CD4-positive, CD25-positive, alpha-beta regulatory T cell (primary cell): ENCODE measurements around the gene OGFOD2. TPM values are rescaled to one million over a fixed set of nuclear protein-coding genes. Genes with fewer than 3 reads are reported as not detected.
A peak's percentile ranks its signal among the peaks of the same experiment; 100 is the strongest.
"Not testable (repeated sequence)": the region's sequence is repeated elsewhere in the genome, so short reads cannot be mapped to it uniquely, and the experiment has no call there.

Experiments used
- ATAC-seq, 2 donors: fragments of 150-1000 bp; cut with Tn5 transposase; one replicate each; pipeline ENCODE4 v1.10.0; 2021; ENCODE audit warnings: low read depth in 2 of 2, moderate number of reproducible peaks in 2 of 2, moderate library complexity in 1 of 2
- DNase-seq, 3 donors: peaks; one replicate each; pipeline versions ENCODE4 v3.0.0 to v3.0.0-alpha.2; 2012 to 2022; ENCODE audit warnings: mixed read lengths in 1 of 3
- H3K27ac ChIP-seq: one replicate; pipeline ENCODE4 v1.7.0; 2013; ENCODE audit warnings: mild to moderate bottlenecking, low read length; ENCODE audit not compliant: insufficient read depth, poor library complexity, severe bottlenecking
- H3K27me3 ChIP-seq: one replicate; pipeline ENCODE4 v1.7.0; 2013; ENCODE audit warnings: low read length; ENCODE audit not compliant: control insufficient read depth, insufficient read depth
- H3K36me3 ChIP-seq: one replicate; pipeline ENCODE4 v1.7.0; 2013; ENCODE audit warnings: mild to moderate bottlenecking, low read length, moderate library complexity; ENCODE audit not compliant: control insufficient read depth, insufficient read depth
- H3K4me1 ChIP-seq: 2 replicates; pipeline ENCODE4 v1.7.0; 2013; ENCODE audit warnings: mild to moderate bottlenecking, low read length; ENCODE audit not compliant: insufficient read depth, control insufficient read depth, poor library complexity, severe bottlenecking
- H3K4me3 ChIP-seq: one replicate; pipeline ENCODE4 v1.7.0; 2013; ENCODE audit warnings: low read depth, mild to moderate bottlenecking, low read length, moderate library complexity
- H3K9me3 ChIP-seq, 2 experiments: 1 replicate in 1 of 2; 2 replicates in 1 of 2; pipeline ENCODE4 v1.7.0; 2013; ENCODE audit warnings: low read length in 2 of 2, mild to moderate bottlenecking in 1 of 2, moderate library complexity in 1 of 2; ENCODE audit not compliant: control insufficient read depth in 2 of 2
- H3K27ac Mint-ChIP-seq, 3 donors: one replicate each; pipeline ENCODE4 v1.8.0; 2020 to 2022; ENCODE audit warnings: mild to moderate bottlenecking in 3 of 3, mixed read lengths in 3 of 3, moderate library complexity in 2 of 3
- H3K27me3 Mint-ChIP-seq: one replicate; pipeline ENCODE4 v1.8.0; 2022; ENCODE audit warnings: mild to moderate bottlenecking, mixed read lengths
- H3K36me3 Mint-ChIP-seq: one replicate; pipeline ENCODE4 v1.8.0; 2020; ENCODE audit warnings: mixed read lengths
- H3K4me1 Mint-ChIP-seq, 4 donors: one replicate each; pipeline ENCODE4 v1.8.0; 2020 to 2022; ENCODE audit warnings: mixed read lengths in 4 of 4, mild to moderate bottlenecking in 1 of 4
- H3K4me3 Mint-ChIP-seq, 4 donors: one replicate each; pipeline ENCODE4 v1.8.0; 2020 to 2022; ENCODE audit warnings: mild to moderate bottlenecking in 4 of 4, mixed read lengths in 4 of 4, moderate library complexity in 3 of 4
- H3K9me3 Mint-ChIP-seq, 7 donors: one replicate each; pipeline ENCODE4 v1.8.0; 2020 to 2022; ENCODE audit warnings: mixed read lengths in 7 of 7, mild to moderate bottlenecking in 3 of 7, moderate library complexity in 2 of 7
- polyA plus RNA-seq, 4 donors: library from polyadenylated mRNA; unstranded; fragments of 300-500 nt; fragmentation: Illumina TruSeq; gene quantifications; one replicate each; pipeline ENCODE4 v1.2.3, GENCODE V29; 2021
- total RNA-seq: library from RNA; stranded (reverse); gene quantifications from one replicate; pipeline ENCODE4 v1.2.3, GENCODE V29; 2022

OGFOD2 gene
- total and polyA plus RNA-seq, 5 donors from 2014 or later: 12.5 to 20.6 (median 14.3) TPM

- Histone ChIP-seq H3K27ac (no peak overlapping the region), H3K27me3 (no peaks in the 10 kb centered on the region), H3K4me1 (no peaks in the 10 kb centered on the region), H3K9me3 (no peaks in the 10 kb centered on the region), H3K36me3 (no peaks in the 10 kb centered on the region), H3K4me3 (no peak overlapping the region)
- DNase-seq (no peak), ATAC-seq (no peak)
- Mint-ChIP-seq H3K27ac (no peak overlapping the region), H3K9me3 (no peaks in the 10 kb centered on the region), H3K4me3 (no peak overlapping the region), H3K36me3 (no peaks in the 10 kb centered on the region), H3K4me1 (peaks cover 0 to 4% (median 0%) of the 10 kb centered on the region in 4 donors), H3K27me3 (no peaks in the 10 kb centered on the region)
Observed at GRCh38 chr12:122935318-122935717, 39.7 kb upstream of the OGFOD2 start.

DNA sequence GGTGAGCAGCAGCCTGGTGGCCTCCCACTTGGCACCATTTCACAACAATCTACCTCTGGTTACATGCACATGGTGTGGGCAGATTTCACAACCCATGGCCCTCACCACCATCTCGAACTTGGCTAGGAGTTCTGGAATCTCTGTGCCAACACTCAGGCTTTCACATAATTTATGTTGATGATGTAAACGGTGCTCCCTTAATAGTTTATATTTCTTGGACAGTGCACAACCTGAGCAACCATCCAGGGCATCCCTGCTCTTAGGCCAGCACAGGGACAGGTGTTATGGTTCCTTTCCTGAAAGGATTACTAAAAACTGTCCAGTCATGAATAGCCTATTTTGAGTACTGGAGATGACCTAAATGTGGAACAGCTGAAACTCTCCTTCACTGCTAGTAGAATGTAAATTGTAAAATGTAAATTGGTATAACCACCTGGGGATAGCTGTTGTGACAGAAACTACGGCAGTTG lies 37.4 kb upstream of the OGFOD2 start:
- Mint-ChIP-seq H3K27ac (no peak overlapping the region), H3K9me3 (no peaks in the 10 kb centered on the region), H3K27me3 (no peaks in the 10 kb centered on the region), H3K36me3 (no peaks in the 10 kb centered on the region), H3K4me1 (peaks cover 0 to 3% (median under 1%) of the 10 kb centered on the region in 4 donors), H3K4me3 (no peak overlapping the region)
- Histone ChIP-seq H3K4me3 (no peak overlapping the region), H3K9me3 (no peaks in the 10 kb centered on the region), H3K27me3 (no peaks in the 10 kb centered on the region), H3K4me1 (no peaks in the 10 kb centered on the region), H3K27ac (no peak overlapping the region), H3K36me3 (no peaks in the 10 kb centered on the region)
- DNase-seq: no peak
- no peak for ATAC-seq

- no peak overlapping the region for H3K4me3 ChIP-seq
- no peak for ATAC-seq
- H3K27me3 ChIP-seq: no peaks in the 10 kb centered on the region
- no peak for DNase-seq
- Mint-ChIP-seq H3K36me3 (no peaks in the 10 kb centered on the region), H3K4me1 (peaks cover 0 to 5% (median 4%) of the 10 kb centered on the region in 4 donors), H3K27me3 (no peaks in the 10 kb centered on the region), H3K27ac (peak overlapping the region in 1 of 3 donors; percentile 84), H3K9me3 (no peaks in the 10 kb centered on the region), H3K4me3 (no peak overlapping the region)
- H3K9me3 ChIP-seq: no peaks in the 10 kb centered on the region
- H3K27ac ChIP-seq: no peak overlapping the region
- H3K36me3 ChIP-seq: no peaks in the 10 kb centered on the region
- H3K4me1 ChIP-seq: no peaks in the 10 kb centered on the region
Observed at GRCh38 chr12:122939125-122939524, 35.9 kb upstream of the OGFOD2 start.

GRCh38 chr12:122941351-122941750 lies 33.7 kb upstream of the OGFOD2 start:
- H3K27me3 ChIP-seq, H3K36me3 ChIP-seq, H3K27me3 Mint-ChIP-seq, H3K27ac ChIP-seq, H3K4me1 Mint-ChIP-seq, H3K4me3 Mint-ChIP-seq, H3K4me1 ChIP-seq, ATAC-seq, H3K9me3 ChIP-seq, DNase-seq, H3K9me3 Mint-ChIP-seq, H3K4me3 ChIP-seq, H3K36me3 Mint-ChIP-seq, H3K27ac Mint-ChIP-seq: not testable (repeated sequence)

GRCh38 chr12:122942637-122943036 lies 32.4 kb upstream of the OGFOD2 start:
- Histone ChIP-seq H3K27me3 (no peaks in the 10 kb centered on the region), H3K4me1 (no peaks in the 10 kb centered on the region), H3K4me3 (no peak overlapping the region), H3K9me3 (no peaks in the 10 kb centered on the region), H3K36me3 (no peaks in the 10 kb centered on the region), H3K27ac (no peak overlapping the region)
- H3K4me1 Mint-ChIP-seq: peaks cover 0 to 16% (median 6%) of the 10 kb centered on the region in 4 donors
- no peaks in the 10 kb centered on the region for H3K36me3 Mint-ChIP-seq
- H3K27me3 Mint-ChIP-seq: no peaks in the 10 kb centered on the region
- peak overlapping the region in 1 of 3 donors; percentile 49 for H3K27ac Mint-ChIP-seq
- no peak overlapping the region for H3K4me3 Mint-ChIP-seq
- H3K9me3 Mint-ChIP-seq: no peaks in the 10 kb centered on the region
- no peak for ATAC-seq
- no peak for DNase-seq

GRCh38 chr12:122943196-122943595 lies 31.8 kb upstream of the OGFOD2 start:
- peak overlapping the region in 2 of 3 donors; percentile 3 to 69 for H3K27ac Mint-ChIP-seq

GRCh38 chr12:122944605-122945592 lies 30.1 kb upstream of the OGFOD2 start:
- no peak overlapping the region for H3K4me3 ChIP-seq
- no peaks in the 10 kb centered on the region for H3K36me3 ChIP-seq
- Mint-ChIP-seq H3K4me3 (no peak overlapping the region), H3K4me1 (peaks cover 0 to 16% (median 6%) of the 10 kb centered on the region in 4 donors), H3K27ac (no peak overlapping the region), H3K27me3 (no peaks in the 10 kb centered on the region), H3K9me3 (no peaks in the 10 kb centered on the region), H3K36me3 (no peaks in the 10 kb centered on the region)
- DNase-seq (no peak), ATAC-seq (no peak)
- no peaks in the 10 kb centered on the region for H3K9me3 ChIP-seq
- H3K27ac ChIP-seq: no peak overlapping the region
- H3K4me1 ChIP-seq: no peaks in the 10 kb centered on the region
- no peaks in the 10 kb centered on the region for H3K27me3 ChIP-seq

More at GRCh38 chr12:122943196-122943595, 31.8 kb upstream of the OGFOD2 start:
- H3K27ac ChIP-seq: no peak overlapping the region
- H3K4me1 Mint-ChIP-seq: peaks cover 0 to 16% (median 6%) of the 10 kb centered on the region in 4 donors
- no peak overlapping the region for H3K4me3 ChIP-seq
- H3K27me3 ChIP-seq: no peaks in the 10 kb centered on the region
- H3K27me3 Mint-ChIP-seq: no peaks in the 10 kb centered on the region
- ATAC-seq (no peak), DNase-seq (no peak)
- H3K9me3 ChIP-seq: no peaks in the 10 kb centered on the region
- H3K4me3 Mint-ChIP-seq: no peak overlapping the region
- H3K36me3 ChIP-seq: no peaks in the 10 kb centered on the region
- H3K36me3 Mint-ChIP-seq: no peaks in the 10 kb centered on the region
- H3K9me3 Mint-ChIP-seq: no peaks in the 10 kb centered on the region
- H3K4me1 ChIP-seq: no peaks in the 10 kb centered on the region
